ENCODE measurements around the gene IMPG1.
"Not testable (repeated sequence)": the region's sequence is repeated elsewhere in the genome, so short reads cannot be mapped to it uniquely, and the experiment has no call there.

IMPG1 gene

DNA sequence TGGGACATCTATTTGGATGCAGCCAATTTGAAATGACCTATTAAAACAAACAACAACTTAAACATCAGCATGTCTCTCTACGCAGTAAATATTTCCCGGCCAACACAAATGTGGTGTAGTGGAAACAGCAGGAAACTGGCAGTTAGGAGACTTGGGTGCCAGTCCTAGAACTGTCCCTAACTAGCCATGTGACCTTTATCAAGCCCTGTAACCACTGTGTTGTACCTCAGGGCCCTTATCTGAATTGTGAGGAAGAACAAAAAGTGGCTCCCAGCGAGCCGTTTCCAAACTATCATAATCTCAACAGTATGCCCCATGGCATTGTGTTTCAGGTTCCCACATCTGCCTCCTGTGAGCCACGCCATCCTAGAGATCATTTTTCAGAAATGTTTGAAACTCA, 124.5 kb downstream of the IMPG1 start:
- no peak for DNase-seq

GRCh38 chr6:75946146-75946831, 126.2 kb downstream of the IMPG1 start:
- DNase-seq: no peak

DNA sequence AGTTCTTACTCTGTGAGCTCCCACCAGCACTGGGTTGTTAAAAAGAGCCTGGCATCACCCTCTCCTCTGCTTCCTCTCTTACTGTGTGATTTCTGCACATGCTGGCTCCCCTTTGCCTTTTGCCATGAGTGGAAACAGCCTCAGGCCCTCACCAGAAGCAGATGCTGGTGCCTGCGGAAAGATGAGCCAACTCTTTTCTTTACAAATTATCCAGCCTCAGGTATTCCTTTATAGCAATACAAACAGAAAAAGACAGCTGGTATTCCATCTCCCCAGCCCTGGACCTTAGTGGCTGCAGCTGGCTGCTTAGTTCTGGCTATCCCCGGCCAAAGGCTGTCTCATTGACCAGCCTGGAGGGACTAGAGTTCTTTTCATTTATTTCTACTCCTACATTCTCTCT, 129.1 kb downstream of the IMPG1 start:
- no peak for DNase-seq

DNA sequence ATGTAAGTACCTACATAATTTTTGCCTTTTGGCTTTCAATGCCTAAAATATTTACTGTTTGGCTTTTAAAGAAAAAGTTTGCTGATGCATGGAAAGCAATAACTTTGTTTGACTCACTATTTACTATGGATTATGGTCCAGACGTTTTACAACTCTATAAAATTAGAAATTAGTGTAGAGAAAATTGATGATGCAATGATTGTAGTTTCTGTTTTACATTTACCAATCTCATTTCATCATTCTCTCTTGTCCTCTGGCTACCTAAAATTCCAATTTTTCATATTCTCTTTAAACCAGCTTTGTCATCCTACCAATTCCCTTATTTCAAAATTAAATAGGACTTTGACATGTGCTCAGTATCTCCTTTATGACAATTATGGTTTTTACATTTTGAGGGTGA, 131.0 kb downstream of the IMPG1 start:
- DNase-seq: no peak

- no peak for DNase-seq
These were observed 131.9 kb downstream of the IMPG1 start for GRCh38 chr6:75940564-75940963.

- no peak for DNase-seq
These were observed 134.6 kb downstream of the IMPG1 start for GRCh38 chr6:75937846-75938245.

DNA sequence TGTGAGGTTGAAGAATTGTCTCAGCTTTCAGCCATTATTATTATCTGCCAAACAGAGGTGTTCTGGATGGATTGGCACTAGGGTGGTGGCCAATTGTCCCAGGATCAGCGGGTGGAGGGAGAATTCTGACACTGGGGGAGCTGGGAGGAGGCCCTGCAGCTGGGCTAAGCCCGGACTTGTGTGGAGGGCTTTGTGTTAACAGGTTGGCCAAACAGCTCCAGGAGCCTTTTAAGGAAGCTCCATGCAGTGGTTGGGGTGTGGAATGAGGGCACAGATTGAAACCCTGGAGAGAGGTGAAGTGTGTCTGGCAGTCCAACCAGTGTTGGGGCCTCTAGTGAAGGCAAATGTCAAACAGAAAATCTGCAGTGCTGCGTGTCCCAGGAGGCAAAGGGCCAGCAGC, 135.8 kb downstream of the IMPG1 start:
- DNase-seq: no peak

DNA sequence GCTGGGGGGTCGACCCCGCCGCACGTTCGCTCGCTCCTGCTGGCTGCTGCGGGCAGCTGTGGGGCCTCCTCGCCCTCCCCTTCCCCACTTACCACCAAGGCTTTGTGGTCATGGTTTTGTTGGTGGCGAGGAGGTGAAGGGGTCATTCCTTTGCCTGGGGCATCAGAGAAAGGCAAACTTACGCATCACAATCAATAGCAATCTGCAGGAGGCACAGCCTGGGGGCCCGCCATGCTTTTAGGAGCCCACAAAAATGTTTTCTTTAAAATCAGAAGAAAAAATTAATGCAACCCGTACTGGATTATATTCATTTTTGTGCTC, 137.0 kb downstream of the IMPG1 start:
- DNase-seq: no peak

DNA sequence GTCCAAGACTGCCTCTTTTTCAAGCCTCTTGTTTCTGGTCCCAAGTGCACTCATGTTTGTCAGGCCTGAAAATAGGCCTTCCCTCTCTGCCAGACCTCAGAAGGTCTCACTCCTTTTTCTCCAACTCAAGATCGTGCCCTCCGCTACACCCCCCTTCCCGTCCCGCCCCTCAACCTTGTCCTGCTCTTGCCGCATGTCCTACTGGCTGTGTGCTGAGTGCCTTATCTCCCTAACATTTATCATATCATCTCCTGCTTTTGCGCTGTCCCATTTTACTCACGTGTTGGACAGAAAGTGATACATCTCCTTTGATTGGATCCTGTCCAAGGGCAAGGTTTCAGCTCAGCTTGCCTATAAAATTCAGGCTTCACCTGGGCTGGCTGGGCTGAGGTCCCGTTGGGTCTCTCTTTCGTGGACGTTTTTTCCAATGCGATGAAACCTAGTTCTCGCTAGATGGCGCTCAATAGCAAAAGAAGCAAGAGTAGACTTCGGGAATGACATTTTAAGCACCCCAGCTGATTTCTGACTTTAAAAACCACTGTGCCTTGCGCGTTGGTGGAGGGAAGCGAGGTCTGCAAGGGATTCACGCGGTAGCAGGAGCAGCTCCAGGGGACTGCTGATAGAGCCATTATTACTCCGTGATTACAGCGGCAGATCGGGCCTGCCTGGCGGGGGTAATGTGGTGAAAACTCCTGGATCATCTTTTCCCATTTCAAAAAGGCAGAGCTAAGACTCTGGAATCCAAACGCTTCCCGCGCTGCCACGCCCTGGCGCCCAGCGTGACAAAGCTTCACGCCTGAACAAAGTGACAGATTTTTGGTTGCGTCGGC, 137.6 kb downstream of the IMPG1 start:
- DNase-seq: peak; percentile 44

DNA sequence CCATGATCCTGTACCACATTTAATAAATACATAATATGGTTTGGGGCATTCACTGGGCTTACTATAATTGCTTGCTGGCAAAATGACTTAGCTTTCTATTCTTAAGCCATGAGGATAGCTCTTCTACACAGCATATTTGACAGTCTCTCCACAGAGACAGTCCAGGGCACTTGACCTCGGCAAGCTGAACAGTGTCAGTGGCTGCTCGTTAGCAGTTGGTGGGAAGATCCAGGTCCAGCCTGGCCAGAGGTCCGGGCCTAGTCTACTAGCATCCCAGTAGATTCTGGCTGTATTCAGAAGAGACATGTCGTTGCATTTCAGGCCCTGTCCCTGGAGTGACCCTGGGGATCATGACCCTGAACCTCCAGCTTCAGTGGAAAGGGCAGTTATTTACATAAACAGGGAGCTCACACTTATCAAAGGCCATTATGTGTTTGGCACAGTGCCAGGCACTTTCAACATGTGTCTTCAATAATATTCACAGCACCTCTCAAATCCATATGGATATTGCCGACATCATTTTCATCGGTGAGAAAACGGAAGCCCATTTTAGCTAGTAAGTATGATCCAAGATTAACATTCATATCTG, 139.0 kb downstream of the IMPG1 start:
- no peak for DNase-seq

DNA sequence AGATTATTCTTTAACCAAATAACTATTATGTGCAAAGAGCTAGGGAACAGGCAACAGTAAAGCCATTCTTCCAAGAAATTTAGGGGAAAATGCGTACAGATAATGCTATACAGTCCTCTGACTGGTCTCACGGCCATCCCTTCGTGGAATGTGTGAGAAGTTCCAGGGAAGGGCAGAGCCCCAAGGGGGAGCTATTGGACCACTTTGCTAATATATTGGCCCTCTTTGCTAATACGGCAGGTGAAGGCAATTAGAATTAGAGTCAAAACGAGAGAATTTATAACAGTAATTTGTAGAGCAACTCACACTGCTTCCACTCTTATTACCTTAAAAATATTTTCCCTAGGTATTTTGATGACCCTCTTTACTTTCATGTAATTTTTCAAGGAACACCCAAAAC, 140.4 kb downstream of the IMPG1 start:
- DNase-seq: no peak

GRCh38 chr6:75931011-75931680, 141.3 kb downstream of the IMPG1 start:
- no peak for DNase-seq

- DNase-seq: no peak
These were observed 145.9 kb downstream of the IMPG1 start for GRCh38 chr6:75926293-75927168.

DNA sequence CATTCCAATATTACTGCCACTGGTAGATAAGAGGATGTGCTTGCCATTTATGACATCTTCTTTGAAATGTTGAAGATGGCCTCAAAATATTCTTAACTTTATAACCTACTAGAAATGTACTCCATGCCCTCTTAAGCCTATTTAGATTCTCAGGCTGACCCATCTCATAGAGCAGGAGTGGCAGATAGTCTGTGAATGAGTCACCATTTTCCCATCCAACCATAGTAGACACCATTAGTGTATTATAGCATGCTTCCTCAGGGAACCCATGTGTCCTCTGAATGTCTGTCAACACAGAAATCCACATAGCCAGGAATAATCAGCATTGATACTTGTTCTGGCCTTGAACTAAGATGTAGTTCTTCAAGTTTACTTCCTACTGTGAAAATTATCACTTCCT, 150.2 kb downstream of the IMPG1 start:
- no peak for DNase-seq

GRCh38 chr6:75913040-75913439, 159.4 kb downstream of the IMPG1 start:
- DNase-seq: no peak

- no peak for DNase-seq
These were observed 165.0 kb downstream of the IMPG1 start for GRCh38 chr6:75907444-75907843.

DNA sequence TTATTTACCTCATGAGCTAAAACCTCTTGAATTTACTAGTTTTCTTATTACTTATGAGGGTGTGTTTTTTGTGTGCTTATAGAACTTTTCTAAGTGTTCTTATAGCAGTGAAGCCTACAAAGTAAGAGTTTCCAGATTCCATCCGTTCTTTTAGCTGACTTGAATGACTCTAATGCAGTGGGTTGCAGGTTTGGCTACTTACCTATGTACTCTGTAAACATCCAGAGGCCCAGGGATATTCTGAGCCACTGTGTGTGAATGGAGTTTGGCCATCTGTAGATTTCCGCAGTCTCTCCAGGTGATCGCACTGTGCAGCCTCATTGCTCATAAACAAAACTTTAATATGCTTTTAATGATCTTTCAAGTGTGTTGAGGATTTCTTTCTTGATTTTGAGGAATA, 165.6 kb downstream of the IMPG1 start:
- no peak for DNase-seq

- not testable (repeated sequence) for DNase-seq
These were observed 167.3 kb downstream of the IMPG1 start for GRCh38 chr6:75905129-75905528.

- DNase-seq: not testable (repeated sequence)
These were observed 172.2 kb downstream of the IMPG1 start for GRCh38 chr6:75900216-75900615.

- DNase-seq: no peak
These were observed 175.9 kb downstream of the IMPG1 start for GRCh38 chr6:75896526-75896925.

DNA sequence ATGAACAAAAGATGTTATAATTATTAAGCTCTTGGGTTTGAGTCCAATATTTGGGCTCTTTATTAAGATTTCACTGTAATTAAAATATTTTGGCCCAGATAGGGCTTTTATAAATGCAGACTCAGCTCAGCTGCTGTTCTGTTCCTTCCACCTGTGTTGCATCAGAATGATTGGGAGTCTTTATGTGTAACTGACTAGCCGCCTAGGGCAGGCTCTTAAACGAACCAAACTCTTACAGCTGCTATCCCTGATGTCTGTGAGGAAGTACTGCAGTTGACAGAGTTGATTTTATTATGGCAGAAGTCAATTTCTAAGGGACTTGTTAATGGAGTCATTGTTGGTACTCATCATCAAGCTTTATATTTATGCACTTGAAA, 178.7 kb downstream of the IMPG1 start:
- DNase-seq: no peak

DNA sequence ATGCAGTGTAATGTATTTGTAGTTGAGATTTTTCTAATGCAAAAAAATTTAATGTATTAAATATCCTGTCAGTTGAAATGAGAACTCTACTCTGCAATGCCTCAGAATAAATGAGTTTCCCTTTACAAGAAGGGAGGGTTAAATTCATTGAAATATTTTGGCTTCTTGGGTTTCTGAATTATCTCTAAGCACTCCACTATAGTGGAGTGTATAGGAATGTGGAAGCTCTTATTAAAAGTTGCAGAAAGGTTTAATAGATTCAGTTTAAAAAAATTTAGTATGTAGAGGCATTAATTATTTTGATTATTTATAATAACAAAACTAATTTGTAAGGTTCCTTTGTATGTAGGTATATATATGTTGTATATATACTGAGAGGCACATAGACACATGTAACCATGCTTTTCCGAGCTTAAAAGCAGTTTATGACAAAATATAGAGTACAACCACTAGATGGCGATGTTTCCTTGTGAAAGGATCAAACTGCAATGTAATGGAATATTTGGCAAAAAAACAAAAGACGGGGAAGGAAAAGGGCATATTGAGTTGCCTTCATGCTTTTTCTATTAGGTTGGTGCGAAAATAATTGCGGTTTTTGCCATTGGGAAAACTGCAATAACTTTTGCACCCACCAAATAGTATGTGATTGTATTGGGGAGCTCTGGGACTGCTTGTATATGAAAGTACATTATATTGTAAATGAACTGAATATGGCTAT, 179.2 kb downstream of the IMPG1 start:
- peak; percentile 22 for DNase-seq
